HepG2 (cell line): ENCODE measurements around the gene LTA. TPM values are rescaled to one million over a fixed set of nuclear protein-coding genes. Genes with fewer than 3 reads are reported as not detected.

Experiments used
- CREM ChIP-seq, 2 experiments: sonication (generic) in 1 of 2; formaldehyde crosslinking in 1 of 2; IDR thresholded peaks; 2 replicates each; pipeline versions ENCODE4 v1.4.0 to v1.6.1; 2016 to 2020; ENCODE audit warnings: antibody characterized with exemption in 1 of 2, mild to moderate bottlenecking in 1 of 2, missing genetic modification reagents in 1 of 2
- FOXA3 ChIP-seq: IDR thresholded peaks from 2 replicates; pipeline ENCODE4 v1.6.1; 2016; ENCODE audit warnings: missing genetic modification reagents, missing compliant biosample characterization
- HOXA5 ChIP-seq: sonication (generic); formaldehyde crosslinking; IDR thresholded peaks from 2 replicates; pipeline ENCODE4 v1.4.0; 2020; ENCODE audit warnings: missing genetic modification reagents
- HOXD1 ChIP-seq: sonication (generic); formaldehyde crosslinking; IDR thresholded peaks from 2 replicates; pipeline ENCODE4 v1.5.0; 2020; ENCODE audit warnings: missing genetic modification reagents
- KDM4B ChIP-seq: sonication (generic); formaldehyde crosslinking; IDR thresholded peaks from 2 replicates; pipeline ENCODE4 v1.4.0; 2020; ENCODE audit warnings: missing genetic modification reagents
- MED13 ChIP-seq: sonication (generic); formaldehyde crosslinking; IDR thresholded peaks from 2 replicates; pipeline ENCODE4 v1.5.0; 2020; ENCODE audit warnings: missing genetic modification reagents
- NR1H2 ChIP-seq: sonication (generic); formaldehyde crosslinking; IDR thresholded peaks from 2 replicates; pipeline ENCODE4 v1.8.1; 2022; ENCODE audit warnings: low read depth, missing genetic modification reagents, borderline replicate concordance
- SIX4 ChIP-seq: sonication (generic); formaldehyde crosslinking; IDR thresholded peaks from 2 replicates; pipeline ENCODE4 v1.4.0; 2020; ENCODE audit warnings: missing genetic modification reagents
- YEATS4 ChIP-seq: sonication (generic); formaldehyde crosslinking; IDR thresholded peaks from 2 replicates; pipeline ENCODE4 v1.4.0; 2020; ENCODE audit warnings: missing genetic modification reagents, borderline replicate concordance
- ZBTB7B ChIP-seq: sonication (generic); formaldehyde crosslinking; IDR thresholded peaks from 2 replicates; pipeline ENCODE4 v1.4.0; 2020; ENCODE audit warnings: missing genetic modification reagents
- ZFP90 ChIP-seq: sonication (generic); formaldehyde crosslinking; IDR thresholded peaks from 2 replicates; pipeline ENCODE4 v1.8.0; 2022; ENCODE audit warnings: missing genetic modification reagents, mild to moderate bottlenecking, inconsistent platforms, borderline replicate concordance
- ZNF777 ChIP-seq: sonication (generic); formaldehyde crosslinking; IDR thresholded peaks from 2 replicates; pipeline ENCODE4 v1.4.0; 2020; ENCODE audit warnings: missing genetic modification reagents
- ZSCAN21 ChIP-seq: sonication (generic); formaldehyde crosslinking; IDR thresholded peaks from 2 replicates; pipeline ENCODE4 v1.8.0; 2022; ENCODE audit warnings: mild to moderate bottlenecking, missing genetic modification reagents, moderate library complexity, borderline replicate concordance
- polyA plus RNA-seq, 8 experiments: library from polyadenylated mRNA; depleted of rRNA in 3 of 8; stranded (reverse) in 7 of 8; unstranded in 1 of 8; fragments of >200 nt; fragmentation: Illumina TruSeq in 4 of 8; extraction: Trizol in 4 of 8; gene quantifications; 2 replicates each; pipeline versions ENCODE4 v1.2.1 to v1.2.3, GENCODE V29; 2011 to 2016; ENCODE audit warnings: low read depth in 4 of 8, missing spikeins in 1 of 8, mixed read lengths in 1 of 8; ENCODE audit not compliant: insufficient read depth in 1 of 8
- total RNA-seq, 5 experiments: library from RNA; depleted of rRNA; stranded (reverse); fragments of >200 nt; fragmentation: Illumina TruSeq; extraction: Trizol; gene quantifications; 2 replicates each; pipeline ENCODE4 v1.2.3, GENCODE V29; 2016; ENCODE audit warnings: low read depth in 1 of 5
- TF ChIP-seq, protein P1 (sequence below): IDR thresholded peaks from 2 replicates; pipeline ENCODE4 v1.6.1; 2016; ENCODE audit warnings: low read depth, missing genetic modification reagents, missing compliant biosample characterization
- TF ChIP-seq, protein P2 (sequence below): IDR thresholded peaks from 2 replicates; pipeline ENCODE4 v1.6.1; 2016; ENCODE audit warnings: missing biosample characterization, missing genetic modification reagents, low read depth
- TF ChIP-seq, protein P3 (sequence below): sonication (generic); formaldehyde crosslinking; IDR thresholded peaks from 2 replicates; pipeline ENCODE4 v1.4.0; 2020; ENCODE audit warnings: missing genetic modification reagents
- TF ChIP-seq, protein P4 (sequence below): sonication (generic); formaldehyde crosslinking; IDR thresholded peaks from 2 replicates; pipeline ENCODE4 v1.5.0; 2020; ENCODE audit warnings: missing genetic modification reagents, mild to moderate bottlenecking, borderline replicate concordance
- TF ChIP-seq, protein P5 (sequence below): IDR thresholded peaks from 2 replicates; pipeline ENCODE4 v1.6.1; 2016; ENCODE audit warnings: missing compliant biosample characterization, missing genetic modification reagents, borderline replicate concordance
- TF ChIP-seq, protein P6 (sequence below): sonication (generic); formaldehyde crosslinking; IDR thresholded peaks from 2 replicates; pipeline ENCODE4 v1.4.0; 2020; ENCODE audit warnings: missing genetic modification reagents

The LTA gene
- total and polyA plus RNA-seq, 2 of the 13 experiments (the other 11 are each of a cell fraction or from before 2014, with no cell fraction given): 0.09 TPM; not detected in 1

DNA sequence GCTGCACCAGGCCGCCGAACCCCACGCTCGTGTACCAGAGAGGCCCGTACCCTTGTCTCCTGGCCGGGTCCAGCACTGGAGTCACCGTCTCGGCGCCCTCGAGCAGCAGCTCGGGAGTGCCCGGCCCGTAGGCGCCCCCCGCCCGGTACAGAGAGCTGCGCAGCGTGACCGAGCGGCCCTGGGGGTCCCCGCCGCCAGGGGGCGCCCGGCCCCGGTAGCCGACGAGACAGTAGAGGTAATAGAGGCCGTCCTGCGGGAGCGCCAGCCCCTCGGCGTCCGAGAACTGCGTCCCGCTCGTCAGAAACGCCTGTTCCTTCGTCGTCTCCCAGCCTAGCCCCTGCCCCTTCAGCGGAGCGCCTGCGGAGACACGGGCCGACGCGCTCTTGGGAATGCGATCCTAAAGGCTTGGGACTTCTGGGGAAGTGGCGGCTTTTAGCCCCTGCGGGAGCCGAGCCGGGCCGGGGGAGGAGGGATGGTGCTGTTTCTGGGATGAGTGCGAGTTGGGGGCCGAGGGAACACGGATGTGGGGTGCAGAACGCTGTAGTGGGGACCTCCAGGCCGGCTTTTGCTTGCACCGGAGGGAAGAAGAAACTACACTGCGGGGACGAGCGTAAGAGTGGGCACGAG lies 8.8 kb downstream of the LTA start (continued):
- TF ChIP-seq, protein P1, sequence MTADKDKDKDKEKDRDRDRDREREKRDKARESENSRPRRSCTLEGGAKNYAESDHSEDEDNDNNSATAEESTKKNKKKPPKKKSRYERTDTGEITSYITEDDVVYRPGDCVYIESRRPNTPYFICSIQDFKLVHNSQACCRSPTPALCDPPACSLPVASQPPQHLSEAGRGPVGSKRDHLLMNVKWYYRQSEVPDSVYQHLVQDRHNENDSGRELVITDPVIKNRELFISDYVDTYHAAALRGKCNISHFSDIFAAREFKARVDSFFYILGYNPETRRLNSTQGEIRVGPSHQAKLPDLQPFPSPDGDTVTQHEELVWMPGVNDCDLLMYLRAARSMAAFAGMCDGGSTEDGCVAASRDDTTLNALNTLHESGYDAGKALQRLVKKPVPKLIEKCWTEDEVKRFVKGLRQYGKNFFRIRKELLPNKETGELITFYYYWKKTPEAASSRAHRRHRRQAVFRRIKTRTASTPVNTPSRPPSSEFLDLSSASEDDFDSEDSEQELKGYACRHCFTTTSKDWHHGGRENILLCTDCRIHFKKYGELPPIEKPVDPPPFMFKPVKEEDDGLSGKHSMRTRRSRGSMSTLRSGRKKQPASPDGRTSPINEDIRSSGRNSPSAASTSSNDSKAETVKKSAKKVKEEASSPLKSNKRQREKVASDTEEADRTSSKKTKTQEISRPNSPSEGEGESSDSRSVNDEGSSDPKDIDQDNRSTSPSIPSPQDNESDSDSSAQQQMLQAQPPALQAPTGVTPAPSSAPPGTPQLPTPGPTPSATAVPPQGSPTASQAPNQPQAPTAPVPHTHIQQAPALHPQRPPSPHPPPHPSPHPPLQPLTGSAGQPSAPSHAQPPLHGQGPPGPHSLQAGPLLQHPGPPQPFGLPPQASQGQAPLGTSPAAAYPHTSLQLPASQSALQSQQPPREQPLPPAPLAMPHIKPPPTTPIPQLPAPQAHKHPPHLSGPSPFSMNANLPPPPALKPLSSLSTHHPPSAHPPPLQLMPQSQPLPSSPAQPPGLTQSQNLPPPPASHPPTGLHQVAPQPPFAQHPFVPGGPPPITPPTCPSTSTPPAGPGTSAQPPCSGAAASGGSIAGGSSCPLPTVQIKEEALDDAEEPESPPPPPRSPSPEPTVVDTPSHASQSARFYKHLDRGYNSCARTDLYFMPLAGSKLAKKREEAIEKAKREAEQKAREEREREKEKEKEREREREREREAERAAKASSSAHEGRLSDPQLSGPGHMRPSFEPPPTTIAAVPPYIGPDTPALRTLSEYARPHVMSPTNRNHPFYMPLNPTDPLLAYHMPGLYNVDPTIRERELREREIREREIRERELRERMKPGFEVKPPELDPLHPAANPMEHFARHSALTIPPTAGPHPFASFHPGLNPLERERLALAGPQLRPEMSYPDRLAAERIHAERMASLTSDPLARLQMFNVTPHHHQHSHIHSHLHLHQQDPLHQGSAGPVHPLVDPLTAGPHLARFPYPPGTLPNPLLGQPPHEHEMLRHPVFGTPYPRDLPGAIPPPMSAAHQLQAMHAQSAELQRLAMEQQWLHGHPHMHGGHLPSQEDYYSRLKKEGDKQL (CRISPR knock-in tag): 0 out of 2 replicates have a peak, but pooled peaks have one; percentile 54
- peak; percentile 76 for TF ChIP-seq YEATS4 (CRISPR knock-in tag)
- peak; percentile 78 for TF ChIP-seq ZSCAN21 (CRISPR knock-in tag)
- TF ChIP-seq, protein P2, sequence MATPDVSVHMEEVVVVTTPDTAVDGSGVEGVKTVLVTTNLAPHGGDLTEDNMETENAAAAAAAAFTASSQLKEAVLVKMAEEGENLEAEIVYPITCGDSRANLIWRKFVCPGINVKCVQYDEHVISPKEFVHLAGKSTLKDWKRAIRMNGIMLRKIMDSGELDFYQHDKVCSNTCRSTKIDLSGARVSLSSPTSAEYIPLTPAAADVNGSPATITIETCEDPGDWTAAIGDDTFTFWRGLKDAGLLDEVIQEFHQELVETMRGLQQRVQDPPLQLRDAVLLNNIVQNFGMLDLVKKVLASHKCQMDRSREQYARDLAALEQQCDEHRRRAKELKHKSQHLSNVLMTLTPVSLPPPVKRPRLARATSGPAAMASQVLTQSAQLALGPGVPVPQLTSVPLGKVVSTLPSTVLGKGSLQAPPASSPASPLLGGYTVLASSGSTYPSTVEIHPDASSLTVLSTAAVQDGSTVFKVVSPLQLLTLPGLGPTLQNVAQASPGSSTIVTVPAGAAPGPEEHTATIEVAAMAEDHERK: no peak
- TF ChIP-seq NR1H2 (CRISPR knock-in tag): no peak
- peak; percentile 99 for TF ChIP-seq ZBTB7B (CRISPR knock-in tag)
- TF ChIP-seq, protein P3, sequence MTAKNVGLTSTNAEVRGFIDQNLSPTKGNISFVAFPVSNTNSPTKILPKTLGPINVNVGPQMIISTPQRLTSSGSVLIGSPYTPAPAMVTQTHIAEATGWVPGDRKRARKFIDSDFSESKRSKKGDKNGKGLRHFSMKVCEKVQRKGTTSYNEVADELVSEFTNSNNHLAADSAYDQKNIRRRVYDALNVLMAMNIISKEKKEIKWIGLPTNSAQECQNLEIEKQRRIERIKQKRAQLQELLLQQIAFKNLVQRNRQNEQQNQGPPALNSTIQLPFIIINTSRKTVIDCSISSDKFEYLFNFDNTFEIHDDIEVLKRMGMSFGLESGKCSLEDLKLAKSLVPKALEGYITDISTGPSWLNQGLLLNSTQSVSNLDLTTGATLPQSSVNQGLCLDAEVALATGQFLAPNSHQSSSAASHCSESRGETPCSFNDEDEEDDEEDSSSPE (CRISPR knock-in tag): peak; percentile 75
- TF ChIP-seq ZNF777: peak; percentile 83
- TF ChIP-seq, protein P4, sequence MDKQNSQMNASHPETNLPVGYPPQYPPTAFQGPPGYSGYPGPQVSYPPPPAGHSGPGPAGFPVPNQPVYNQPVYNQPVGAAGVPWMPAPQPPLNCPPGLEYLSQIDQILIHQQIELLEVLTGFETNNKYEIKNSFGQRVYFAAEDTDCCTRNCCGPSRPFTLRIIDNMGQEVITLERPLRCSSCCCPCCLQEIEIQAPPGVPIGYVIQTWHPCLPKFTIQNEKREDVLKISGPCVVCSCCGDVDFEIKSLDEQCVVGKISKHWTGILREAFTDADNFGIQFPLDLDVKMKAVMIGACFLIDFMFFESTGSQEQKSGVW (CRISPR knock-in tag): no peak
- peak; percentile 66; the same call in 1 of the 2 replicates for TF ChIP-seq HOXA5
- TF ChIP-seq, protein P5, sequence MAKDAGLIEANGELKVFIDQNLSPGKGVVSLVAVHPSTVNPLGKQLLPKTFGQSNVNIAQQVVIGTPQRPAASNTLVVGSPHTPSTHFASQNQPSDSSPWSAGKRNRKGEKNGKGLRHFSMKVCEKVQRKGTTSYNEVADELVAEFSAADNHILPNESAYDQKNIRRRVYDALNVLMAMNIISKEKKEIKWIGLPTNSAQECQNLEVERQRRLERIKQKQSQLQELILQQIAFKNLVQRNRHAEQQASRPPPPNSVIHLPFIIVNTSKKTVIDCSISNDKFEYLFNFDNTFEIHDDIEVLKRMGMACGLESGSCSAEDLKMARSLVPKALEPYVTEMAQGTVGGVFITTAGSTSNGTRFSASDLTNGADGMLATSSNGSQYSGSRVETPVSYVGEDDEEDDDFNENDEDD (CRISPR knock-in tag): 0 out of 2 replicates have a peak, but pooled peaks have one; percentile 51
- TF ChIP-seq FOXA3 (CRISPR knock-in tag): peak; percentile 42; the same call in 1 of the 2 replicates
- peak; percentile 60; the same call in 1 of the 2 replicates for TF ChIP-seq HOXD1 (CRISPR knock-in tag)
- no peak for TF ChIP-seq SIX4 (CRISPR knock-in tag)
- TF ChIP-seq ZFP90 (CRISPR knock-in tag): 0 out of 2 replicates have a peak, but pooled peaks have one; percentile 61
- TF ChIP-seq CREM (IDR thresholded peaks at IDR 0.05): no peak
- TF ChIP-seq CREM (CRISPR knock-in tag; IDR thresholded peaks at IDR 0.05): no peak
- peak; percentile 81 for TF ChIP-seq KDM4B (CRISPR knock-in tag)
- TF ChIP-seq, protein P6, sequence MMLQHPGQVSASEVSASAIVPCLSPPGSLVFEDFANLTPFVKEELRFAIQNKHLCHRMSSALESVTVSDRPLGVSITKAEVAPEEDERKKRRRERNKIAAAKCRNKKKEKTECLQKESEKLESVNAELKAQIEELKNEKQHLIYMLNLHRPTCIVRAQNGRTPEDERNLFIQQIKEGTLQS: peak; percentile 13; the same call in 1 of the 2 replicates
- 0 out of 2 replicates have a peak, but pooled peaks have one; percentile 45 for TF ChIP-seq MED13
